Activated CD4-positive, alpha-beta T cell treated with anti-CD3 and anti-CD28 coated beads, Interleukin-2, amount 10 ng/mL, durations not matched to agents 7 days and 5 days (primary cell): ENCODE results near the gene SLC16A13. TPM values are rescaled to one million over a fixed set of nuclear protein-coding genes. Genes with fewer than 3 reads are reported as not detected.
"Not testable (repeated sequence)": the region's sequence is repeated elsewhere in the genome, so short reads cannot be mapped to it uniquely, and the experiment has no call there.

Experiments
- CTCF ChIA-PET: fragments of 350-600 bp; sonication (Branson Sonifier 250); formaldehyde crosslinking; loops from one replicate; lab custom pipeline; 2021; ENCODE audit warnings: antibody characterized with exemption; lab: Charles Lee
- POLR2A ChIA-PET: fragments of 350-600 bp; sonication (Branson Sonifier 250); formaldehyde crosslinking; loops from one replicate; lab custom pipeline; 2021; ENCODE audit warnings: antibody characterized with exemption; lab: Charles Lee
- DNase-seq: peaks from one replicate; pipeline ENCODE4 v3.0.0-alpha.2; 2020
- H3K27ac Mint-ChIP-seq: one replicate; pipeline ENCODE4 v1.8.0; 2021; ENCODE audit warnings: mild to moderate bottlenecking, moderate library complexity, mixed read lengths
- H3K27me3 Mint-ChIP-seq: one replicate; pipeline ENCODE4 v1.8.0; 2021; ENCODE audit warnings: mixed read lengths
- H3K36me3 Mint-ChIP-seq: one replicate; pipeline ENCODE4 v1.8.0; 2021; ENCODE audit warnings: low read depth, mixed read lengths
- H3K4me1 Mint-ChIP-seq: one replicate; pipeline ENCODE4 v1.8.0; 2021; ENCODE audit warnings: mixed read lengths
- H3K4me3 Mint-ChIP-seq: one replicate; pipeline ENCODE4 v1.8.0; 2021; ENCODE audit warnings: mild to moderate bottlenecking, moderate library complexity, mixed read lengths
- H3K9me3 Mint-ChIP-seq: one replicate; pipeline ENCODE4 v1.8.0; 2021; ENCODE audit warnings: mixed read lengths
- total RNA-seq, 2 experiments: library from RNA; stranded (reverse); gene quantifications; one replicate each; pipeline ENCODE4 v1.2.3, GENCODE V29; 2021

The SLC16A13 gene, protein sequence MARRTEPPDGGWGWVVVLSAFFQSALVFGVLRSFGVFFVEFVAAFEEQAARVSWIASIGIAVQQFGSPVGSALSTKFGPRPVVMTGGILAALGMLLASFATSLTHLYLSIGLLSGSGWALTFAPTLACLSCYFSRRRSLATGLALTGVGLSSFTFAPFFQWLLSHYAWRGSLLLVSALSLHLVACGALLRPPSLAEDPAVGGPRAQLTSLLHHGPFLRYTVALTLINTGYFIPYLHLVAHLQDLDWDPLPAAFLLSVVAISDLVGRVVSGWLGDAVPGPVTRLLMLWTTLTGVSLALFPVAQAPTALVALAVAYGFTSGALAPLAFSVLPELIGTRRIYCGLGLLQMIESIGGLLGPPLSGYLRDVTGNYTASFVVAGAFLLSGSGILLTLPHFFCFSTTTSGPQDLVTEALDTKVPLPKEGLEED
- 10 to 100 TPM; 18.0 to 19.1 TPM for total RNA-seq

DNA sequence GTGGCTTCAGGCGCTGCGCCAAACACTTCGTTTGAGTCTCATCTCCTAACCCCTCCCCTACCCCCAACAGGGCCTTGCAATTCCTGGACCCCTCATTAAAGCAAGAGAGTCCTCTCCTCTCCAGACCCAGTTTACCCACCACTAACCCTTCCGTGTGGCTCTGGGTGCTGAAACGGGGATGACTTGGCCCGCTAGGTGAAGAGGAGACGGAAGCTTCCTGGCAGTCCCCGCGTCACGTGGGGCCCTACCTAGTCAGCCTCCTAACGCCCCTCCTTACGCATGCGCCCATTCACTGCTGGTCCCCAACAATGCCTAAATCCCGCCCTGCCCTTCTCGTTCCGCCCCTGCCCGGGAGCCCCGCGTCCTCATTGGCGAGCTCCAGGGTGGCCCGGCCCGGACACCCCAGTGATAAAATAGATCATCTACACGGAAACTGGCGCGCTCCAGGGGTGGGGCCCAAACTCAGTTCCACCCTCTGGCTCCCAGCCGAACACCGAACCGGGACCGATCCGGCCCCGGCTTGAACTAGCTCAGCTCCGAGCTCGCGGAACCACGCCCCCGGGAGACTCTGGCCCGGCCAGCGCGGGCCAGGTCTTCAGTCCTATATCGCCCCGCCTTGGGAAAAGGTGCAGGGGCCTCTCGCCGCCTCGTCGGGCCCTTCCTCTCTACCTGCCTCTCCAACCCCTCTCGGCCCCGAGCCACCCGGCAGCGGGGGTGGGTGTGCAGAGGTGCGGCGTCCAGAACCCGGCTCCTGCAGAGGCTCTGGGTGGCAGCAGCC lies at the start of gene SLC16A13:
TSS of gene SLC16A13 (plus strand) at position 425 of the 778 bp plus-strand sequence. CDS start 368 bp downstream, outside the sequence.
- Mint-ChIP-seq H3K27ac (peak within 1 kb of the TSS; percentile 95), H3K4me3 (peak within 1 kb of the TSS; percentile 87), H3K27me3 (no peaks in the 10 kb centered on the region), H3K36me3 (peaks cover 10% of the 10 kb centered on the region), H3K9me3 (no peaks in the 10 kb centered on the region), H3K4me1 (peaks cover 60% of the 10 kb centered on the region)
- ChIA-PET CTCF (interaction anchor here (0.5 to 1.7 kb wide), 11 partner anchors 10 to 618 kb away, joined by 3 to 15 read pairs (median 4); partner anchors contain the start of gene BCL6B), POLR2A (interaction anchor here (1.2 kb wide), 1 partner anchor 14 kb away, joined by 5 read pairs; no protein-coding TSS in a partner anchor)
- DNase-seq = peak; percentile 99

DNA sequence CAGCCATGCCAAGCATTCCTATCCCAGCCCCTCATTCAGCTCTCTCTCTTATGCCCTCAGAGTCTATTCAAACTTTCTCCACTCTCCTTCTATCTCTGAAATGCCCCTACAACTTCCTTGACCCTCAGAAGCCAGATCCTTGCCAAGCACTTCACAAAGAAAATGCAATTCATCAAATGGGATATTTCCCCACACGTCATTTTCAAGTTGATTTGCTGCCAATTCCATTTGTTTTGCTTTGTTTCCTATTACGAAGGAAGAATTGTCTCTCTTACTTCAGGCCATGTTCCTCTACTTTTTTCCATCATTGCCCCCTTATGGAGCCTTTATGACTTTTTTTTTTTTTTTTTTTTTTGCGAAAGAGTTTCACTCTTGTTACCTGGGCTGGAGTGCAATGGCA lies 49.1 kb upstream of the SLC16A13 start:
- Mint-ChIP-seq H3K27me3 (no peaks in the 10 kb centered on the region), H3K27ac (no peak overlapping the region), H3K36me3 (no peaks in the 10 kb centered on the region), H3K4me3 (no peak overlapping the region), H3K4me1 (peaks cover 10% of the 10 kb centered on the region), H3K9me3 (no peaks in the 10 kb centered on the region)
- ChIA-PET POLR2A (no interaction called here), CTCF (interaction anchor here (0.6 to 1.8 kb wide), 2 partner anchors 10 to 25 kb away, joined by 3 read pairs; no protein-coding TSS in a partner anchor)
- no peak for DNase-seq

DNA sequence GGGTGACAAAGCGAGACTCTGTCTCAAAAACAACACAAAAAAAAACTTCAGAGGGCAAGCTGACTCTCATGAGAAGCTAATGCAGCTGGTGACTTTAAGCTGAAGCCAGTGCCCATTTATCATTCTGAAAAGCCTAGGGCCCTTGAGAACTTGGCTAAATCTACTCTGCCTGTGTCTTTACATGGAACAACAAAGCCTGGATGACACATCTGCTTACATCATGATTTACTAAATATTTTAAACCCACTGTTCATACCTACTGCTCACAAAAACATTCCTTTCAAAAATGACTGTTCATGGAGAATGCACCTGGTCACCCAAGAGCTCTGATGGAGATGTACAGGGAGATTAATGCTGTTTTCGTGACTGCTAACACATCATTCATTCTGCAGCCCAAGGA lies 46.0 kb upstream of the SLC16A13 start:
- Mint-ChIP-seq H3K4me1 (no peaks in the 10 kb centered on the region), H3K4me3 (no peak overlapping the region), H3K27ac (no peak overlapping the region), H3K36me3 (peaks cover 6% of the 10 kb centered on the region), H3K9me3 (no peaks in the 10 kb centered on the region), H3K27me3 (no peaks in the 10 kb centered on the region)
- no peak for DNase-seq
- ChIA-PET POLR2A (no interaction called here), CTCF (interaction anchor here (1.2 kb wide), 1 partner anchor 20 kb away, joined by 3 read pairs; no protein-coding TSS in a partner anchor)

DNA sequence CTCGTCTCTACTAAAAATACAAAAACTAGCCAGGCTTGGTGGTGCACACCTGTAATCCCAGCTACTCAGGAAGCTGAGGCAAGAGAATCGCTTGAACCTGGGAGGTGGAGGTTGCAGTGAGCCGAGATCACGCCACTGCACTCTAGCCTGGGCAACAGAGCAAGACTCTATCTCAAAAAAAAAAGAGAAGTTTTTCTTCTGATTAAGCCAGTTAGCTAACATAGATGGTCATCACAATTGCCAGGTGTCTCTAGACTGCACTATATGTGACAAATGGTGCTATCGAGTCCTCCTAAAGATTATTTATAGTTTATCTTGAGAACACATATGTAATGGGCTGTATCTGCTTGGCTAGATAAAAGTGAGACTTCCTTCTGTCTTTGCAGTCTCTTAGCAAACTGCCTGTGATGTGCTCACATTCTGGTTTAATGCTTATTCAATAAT lies 42.2 kb upstream of the SLC16A13 start:
- H3K27ac Mint-ChIP-seq, H3K9me3 Mint-ChIP-seq, H3K4me1 Mint-ChIP-seq, H3K4me3 Mint-ChIP-seq, DNase-seq, H3K27me3 Mint-ChIP-seq, POLR2A ChIA-PET: not testable (repeated sequence)
- CTCF ChIA-PET = interaction anchor here (0.6 kb wide), 1 partner anchor 16 kb away, joined by 3 read pairs; no protein-coding TSS in a partner anchor
- peaks cover 19% of the 10 kb centered on the region for H3K36me3 Mint-ChIP-seq

DNA sequence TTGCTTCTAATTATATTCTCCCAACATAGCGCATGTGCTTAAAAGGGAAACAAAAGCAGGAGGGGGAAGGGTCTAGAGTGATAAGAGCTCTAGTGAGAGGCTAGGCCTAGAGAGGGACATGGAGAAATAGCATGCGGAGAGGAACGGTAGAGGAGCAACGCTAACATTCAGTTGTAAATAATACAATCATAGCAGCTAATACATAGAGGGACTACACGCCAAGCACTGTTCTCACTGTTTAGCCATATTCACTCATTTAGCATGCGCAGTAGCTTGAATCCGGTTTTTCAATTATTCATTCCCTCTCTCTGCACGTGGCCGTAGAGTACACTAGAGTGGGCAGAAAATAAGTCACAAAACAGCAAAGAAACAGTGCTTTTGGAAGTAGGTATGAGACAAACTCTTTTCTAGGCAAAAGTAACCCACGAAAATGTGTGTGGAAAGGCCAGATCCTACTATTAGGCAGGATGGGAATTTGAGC lies 41.7 kb upstream of the SLC16A13 start:
- POLR2A ChIA-PET = no interaction called here

DNA sequence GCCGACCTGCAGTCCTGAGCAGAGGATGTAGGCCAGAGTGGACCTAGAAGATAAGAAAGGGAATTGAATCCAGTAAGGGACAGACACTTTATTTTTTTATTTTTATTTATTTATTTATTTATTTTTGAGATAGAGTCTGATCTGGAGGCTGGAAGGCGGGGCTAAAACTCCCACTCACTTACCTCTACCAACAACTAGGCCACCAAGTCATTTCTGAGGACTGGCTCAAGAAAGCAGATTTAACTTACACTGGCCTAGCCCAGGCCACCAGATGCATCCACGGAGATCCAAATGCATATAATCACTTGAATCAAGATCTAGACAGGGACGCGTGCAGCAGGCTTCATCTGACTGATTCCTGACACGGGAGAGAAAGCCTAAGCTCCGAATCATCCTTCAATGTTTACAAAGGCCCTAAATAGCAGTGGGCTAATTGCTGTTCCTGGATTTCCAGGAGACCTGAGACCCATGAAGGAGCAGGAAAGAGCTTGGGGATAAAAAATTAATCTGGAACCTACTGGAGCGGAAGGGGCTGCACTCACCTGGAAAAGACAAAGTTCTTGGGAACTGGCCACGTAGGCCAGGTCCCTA lies 41.1 kb upstream of the SLC16A13 start:
- POLR2A ChIA-PET = no interaction called here
- Mint-ChIP-seq H3K27me3 (no peaks in the 10 kb centered on the region), H3K36me3 (peaks cover 27% of the 10 kb centered on the region), H3K27ac (no peak overlapping the region), H3K4me1 (no peaks in the 10 kb centered on the region), H3K9me3 (no peaks in the 10 kb centered on the region), H3K4me3 (no peak overlapping the region)
- DNase-seq = no peak
- CTCF ChIA-PET = interaction anchor here (1.8 kb wide), 1 partner anchor 10 kb away, joined by 13 read pairs; no protein-coding TSS in a partner anchor

More for the DNA sequence above, 41.7 kb upstream of the SLC16A13 start:
- Mint-ChIP-seq H3K9me3 (no peaks in the 10 kb centered on the region), H3K4me1 (no peaks in the 10 kb centered on the region), H3K36me3 (peaks cover 21% of the 10 kb centered on the region), H3K4me3 (no peak overlapping the region), H3K27me3 (no peaks in the 10 kb centered on the region), H3K27ac (no peak overlapping the region)
- DNase-seq = no peak
- CTCF ChIA-PET = interaction anchor here (0.6 kb wide), 1 partner anchor 17 kb away, joined by 3 read pairs; no protein-coding TSS in a partner anchor

DNA sequence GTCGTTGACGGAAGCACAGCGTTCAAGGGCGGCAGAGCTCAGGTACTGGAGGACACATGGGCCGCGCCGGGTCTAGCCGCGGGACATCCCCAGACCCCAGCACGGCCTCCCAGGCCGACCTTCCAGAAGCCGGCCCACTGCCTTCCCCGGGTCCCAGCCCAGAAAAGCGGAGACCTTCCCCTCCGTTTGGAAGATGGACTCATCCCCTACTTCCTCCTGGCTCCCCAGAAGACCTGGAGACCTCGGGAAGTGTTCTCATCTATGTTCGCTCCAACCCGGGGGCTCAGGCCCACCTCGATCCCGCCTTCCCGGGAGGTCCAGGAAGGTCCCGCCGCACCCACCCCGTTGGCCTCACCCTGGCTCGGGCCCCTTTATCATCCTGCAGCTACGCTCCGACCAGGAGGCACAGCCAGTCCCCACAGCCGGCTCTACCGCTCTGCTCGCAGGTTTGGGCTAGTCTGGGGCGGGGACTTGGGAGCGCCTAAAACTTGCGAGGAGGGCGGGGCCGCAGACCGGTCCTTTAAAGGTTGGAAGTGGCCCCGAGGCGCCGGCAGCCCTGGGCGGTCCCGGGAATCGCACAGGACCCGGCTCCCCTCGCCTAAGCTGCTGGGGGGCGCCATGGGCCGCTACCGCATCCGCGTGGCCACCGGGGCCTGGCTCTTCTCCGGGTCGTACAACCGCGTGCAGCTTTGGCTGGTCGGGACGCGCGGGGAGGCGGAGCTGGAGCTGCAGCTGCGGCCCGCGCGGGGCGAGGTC lies 40.1 kb upstream of the SLC16A13 start, which contains the start of gene ALOX12:
TSS of gene ALOX12 (plus strand) at position 550 of the 756 bp plus-strand sequence. CDS start at position 619, 69 bp downstream.
- Mint-ChIP-seq H3K4me3 (no peak within 1 kb of the TSS), H3K9me3 (no peaks in the 10 kb centered on the region), H3K36me3 (peaks cover 32% of the 10 kb centered on the region), H3K4me1 (no peaks in the 10 kb centered on the region), H3K27me3 (no peaks in the 10 kb centered on the region), H3K27ac (no peak within 1 kb of the TSS)
- CTCF ChIA-PET = interaction anchor here (0.9 to 1.8 kb wide), 2 partner anchors 9 to 10 kb away, joined by 3 to 13 read pairs; no protein-coding TSS in a partner anchor
- POLR2A ChIA-PET = no interaction called here
- DNase-seq = no peak

DNA sequence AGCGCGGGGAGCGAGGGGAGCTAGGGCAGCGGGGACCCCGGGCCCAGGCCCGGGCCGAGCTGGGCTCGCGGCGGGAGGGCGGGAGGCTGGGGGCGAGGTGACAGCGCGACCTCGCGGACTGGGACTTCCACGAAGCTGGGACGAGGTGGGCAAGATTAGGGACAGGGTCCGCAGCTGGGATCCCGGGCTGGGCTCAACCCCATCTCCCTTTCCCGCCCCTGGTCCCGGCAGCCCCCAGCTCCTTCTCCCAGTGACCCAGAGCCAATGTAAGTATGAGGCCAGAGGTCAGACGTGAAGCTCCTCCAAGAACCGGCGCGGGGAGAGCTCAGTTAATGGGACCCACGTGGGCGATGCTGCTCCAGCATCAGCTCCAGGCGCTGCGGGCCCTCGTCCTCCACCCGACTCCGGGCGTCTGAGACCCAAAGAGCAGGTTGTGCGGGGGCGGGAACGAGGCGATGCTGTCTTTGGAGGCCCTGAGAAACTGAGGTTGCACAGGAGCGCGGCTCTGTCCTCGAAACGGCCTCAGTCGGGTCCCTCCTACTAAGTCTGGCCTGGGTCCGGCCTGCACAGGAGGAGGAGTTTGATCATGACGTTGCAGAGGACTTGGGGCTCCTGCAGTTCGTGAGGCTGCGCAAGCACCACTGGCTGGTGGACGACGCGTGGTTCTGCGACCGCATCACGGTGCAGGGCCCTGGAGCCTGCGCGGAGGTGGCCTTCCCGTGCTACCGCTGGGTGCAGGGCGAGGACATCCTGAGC lies 39.4 kb upstream of the SLC16A13 start:
- Mint-ChIP-seq H3K27ac (no peak overlapping the region), H3K9me3 (no peaks in the 10 kb centered on the region), H3K36me3 (peaks cover 36% of the 10 kb centered on the region), H3K4me3 (no peak overlapping the region), H3K4me1 (no peaks in the 10 kb centered on the region), H3K27me3 (no peaks in the 10 kb centered on the region)
- no peak for DNase-seq
- ChIA-PET POLR2A (no interaction called here), CTCF (interaction anchor here (0.9 to 1.8 kb wide), 2 partner anchors 8 to 11 kb away, joined by 3 to 13 read pairs; no protein-coding TSS in a partner anchor)

DNA sequence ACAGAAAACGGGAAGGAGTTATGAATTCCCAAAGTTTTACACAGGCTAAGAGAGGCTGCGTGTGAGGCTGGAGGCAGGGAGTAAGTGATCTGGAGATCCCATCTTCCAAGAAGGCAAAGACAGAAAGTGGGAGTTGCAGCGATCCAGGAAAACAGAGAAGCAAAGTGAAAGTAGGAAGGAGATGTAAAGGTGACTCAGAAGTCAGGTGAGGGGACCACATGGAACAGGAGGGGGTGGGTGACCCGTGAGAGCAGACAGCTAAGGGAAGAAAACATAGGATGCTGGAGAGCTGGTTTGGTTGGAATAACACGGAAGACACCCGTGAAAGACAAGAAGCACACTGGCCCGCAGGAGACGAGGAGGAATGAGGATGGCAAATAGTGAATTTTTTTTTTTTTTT lies 38.6 kb upstream of the SLC16A13 start:
- ChIA-PET CTCF (no interaction called here), POLR2A (no interaction called here)
- H3K9me3 Mint-ChIP-seq = no peaks in the 10 kb centered on the region

DNA sequence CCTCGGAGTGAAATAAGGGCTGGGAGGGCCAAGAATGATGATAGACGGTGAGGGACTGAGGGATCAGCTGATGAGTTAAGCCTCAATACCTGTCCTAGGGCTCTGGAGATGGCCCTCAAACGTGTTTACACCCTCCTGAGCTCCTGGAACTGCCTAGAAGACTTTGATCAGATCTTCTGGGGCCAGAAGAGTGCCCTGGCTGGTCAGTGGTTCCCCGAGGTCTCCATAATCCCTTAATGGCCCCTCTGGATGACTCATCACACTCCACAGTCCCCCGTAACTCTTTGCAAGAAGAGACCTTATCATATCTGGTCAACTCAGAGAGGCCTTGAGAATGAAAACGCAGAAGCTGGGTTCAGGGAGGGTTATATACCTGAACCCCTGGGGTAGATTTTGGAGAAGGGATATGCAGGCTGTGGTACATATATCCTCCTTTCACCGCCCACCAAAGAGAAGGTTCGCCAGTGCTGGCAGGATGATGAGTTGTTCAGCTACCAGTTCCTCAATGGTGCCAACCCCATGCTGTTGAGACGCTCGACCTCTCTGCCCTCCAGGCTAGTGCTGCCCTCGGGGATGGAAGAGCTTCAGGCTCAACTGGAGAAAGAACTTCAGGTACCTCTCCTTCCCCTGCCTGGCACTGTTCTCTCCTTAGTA lies 36.8 kb upstream of the SLC16A13 start:
- no peaks in the 10 kb centered on the region for H3K27me3 Mint-ChIP-seq
- no peaks in the 10 kb centered on the region for H3K4me1 Mint-ChIP-seq
- no peak overlapping the region for H3K4me3 Mint-ChIP-seq
- ChIA-PET POLR2A (no interaction called here), CTCF (interaction anchor here (1.2 to 1.6 kb wide), 2 partner anchors 23 to 88 kb away, joined by 3 read pairs; no protein-coding TSS in a partner anchor)
- no peak for DNase-seq
- no peaks in the 10 kb centered on the region for H3K9me3 Mint-ChIP-seq
- H3K27ac Mint-ChIP-seq = no peak overlapping the region
- H3K36me3 Mint-ChIP-seq = peaks cover 45% of the 10 kb centered on the region

More for the DNA sequence above, 38.6 kb upstream of the SLC16A13 start:
- H3K27ac Mint-ChIP-seq = no peak overlapping the region
- no peak for DNase-seq
- H3K4me3 Mint-ChIP-seq = no peak overlapping the region
- no peaks in the 10 kb centered on the region for H3K27me3 Mint-ChIP-seq
- peaks cover 41% of the 10 kb centered on the region for H3K36me3 Mint-ChIP-seq
- H3K4me1 Mint-ChIP-seq = no peaks in the 10 kb centered on the region
